ENCODE results near the gene RMI2. TPM values are rescaled to one million over a fixed set of nuclear protein-coding genes. Genes with fewer than 3 reads are reported as not detected.

The RMI2 gene
- total RNA-seq, 1 donor from 2014 or later = 10.5 TPM

GRCh38 chr16:11384184-11384955 is 39.1 kb downstream of the RMI2 start:
- Mint-ChIP-seq H3K9me3 (ENCODE audit: unreplicated experiment) (no peaks in the 10 kb centered on the region), H3K27ac (ENCODE audit: unreplicated experiment) (no peak overlapping the region), H3K4me3 (ENCODE audit: unreplicated experiment) (no peak overlapping the region), H3K36me3 (ENCODE audit: low read depth, unreplicated experiment) (no peaks in the 10 kb centered on the region), H3K27me3 (ENCODE audit: unreplicated experiment) (peaks cover 8% of the 10 kb centered on the region), H3K4me1 (ENCODE audit: unreplicated experiment) (no peaks in the 10 kb centered on the region)
- no peak for TF ChIP-seq CTCF (IDR thresholded peaks at IDR 0.05; ENCODE audit: unreplicated experiment)
- no peak for DNase-seq (ENCODE audit: low spot score)

DNA sequence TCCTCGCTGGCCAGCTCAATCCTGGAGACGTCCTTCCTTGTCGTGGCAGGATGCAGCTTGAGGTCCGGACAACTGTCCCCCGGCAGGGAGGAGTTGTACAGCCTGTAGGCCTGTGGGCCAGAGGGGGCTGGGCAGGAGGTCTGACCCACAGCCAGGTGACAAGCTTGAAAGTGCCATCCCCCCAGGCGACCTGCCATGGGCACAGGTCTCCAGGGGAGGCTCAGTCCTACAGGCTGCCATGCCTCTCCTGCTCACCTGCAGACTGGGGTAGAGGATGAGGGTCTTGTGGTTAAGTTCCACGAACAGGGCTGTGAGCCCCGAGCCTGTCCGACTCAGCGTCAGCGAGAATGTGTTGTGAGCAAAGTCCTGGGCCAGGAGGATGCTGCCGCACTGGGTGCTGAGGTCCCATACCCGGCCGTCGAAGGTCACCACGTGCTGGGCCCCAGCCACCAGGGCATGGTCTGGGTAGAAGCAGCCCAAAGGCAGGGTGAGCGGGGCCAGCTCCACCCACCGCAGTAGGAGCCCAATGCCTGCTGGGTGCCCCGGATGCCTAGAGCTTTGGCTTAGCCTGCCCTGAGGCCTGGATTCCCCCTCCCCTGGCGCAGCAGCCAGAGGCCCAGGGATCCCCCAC is 39.8 kb downstream of the RMI2 start:
- H3K27me3 Mint-ChIP-seq (ENCODE audit: unreplicated experiment) = peaks cover 9% of the 10 kb centered on the region
- H3K4me3 Mint-ChIP-seq (ENCODE audit: unreplicated experiment) = no peak overlapping the region
- no peaks in the 10 kb centered on the region for H3K36me3 Mint-ChIP-seq (ENCODE audit: low read depth, unreplicated experiment)
- no peaks in the 10 kb centered on the region for H3K9me3 Mint-ChIP-seq (ENCODE audit: unreplicated experiment)
- H3K27ac Mint-ChIP-seq (ENCODE audit: unreplicated experiment) = no peak overlapping the region
- no peak for DNase-seq (ENCODE audit: low spot score)
- H3K4me1 Mint-ChIP-seq (ENCODE audit: unreplicated experiment) = no peaks in the 10 kb centered on the region
- TF ChIP-seq CTCF (IDR thresholded peaks at IDR 0.05; ENCODE audit: unreplicated experiment) = no peak

- H3K4me1 Mint-ChIP-seq (ENCODE audit: unreplicated experiment) = no peaks in the 10 kb centered on the region
- H3K4me3 Mint-ChIP-seq (ENCODE audit: unreplicated experiment) = no peak overlapping the region
- no peaks in the 10 kb centered on the region for H3K36me3 Mint-ChIP-seq (ENCODE audit: low read depth, unreplicated experiment)
- no peak overlapping the region for H3K27ac Mint-ChIP-seq (ENCODE audit: unreplicated experiment)
- H3K27me3 Mint-ChIP-seq (ENCODE audit: unreplicated experiment) = peaks cover 9% of the 10 kb centered on the region
- no peaks in the 10 kb centered on the region for H3K9me3 Mint-ChIP-seq (ENCODE audit: unreplicated experiment)
- TF ChIP-seq CTCF (IDR thresholded peaks at IDR 0.05; ENCODE audit: unreplicated experiment) = no peak
- DNase-seq (ENCODE audit: low spot score) = no peak
Observed at GRCh38 chr16:11386054-11386680, 40.9 kb downstream of the RMI2 start.

- Mint-ChIP-seq H3K27me3 (ENCODE audit: unreplicated experiment) (peaks cover 9% of the 10 kb centered on the region), H3K27ac (ENCODE audit: unreplicated experiment) (no peak overlapping the region), H3K36me3 (ENCODE audit: low read depth, unreplicated experiment) (no peaks in the 10 kb centered on the region), H3K4me1 (ENCODE audit: unreplicated experiment) (no peaks in the 10 kb centered on the region), H3K4me3 (ENCODE audit: unreplicated experiment) (no peak overlapping the region), H3K9me3 (ENCODE audit: unreplicated experiment) (no peaks in the 10 kb centered on the region)
- DNase-seq (ENCODE audit: low spot score) = peak; percentile 74
- peak; percentile 58 for TF ChIP-seq CTCF (IDR thresholded peaks at IDR 0.05; ENCODE audit: unreplicated experiment)
Observed at GRCh38 chr16:11386791-11387546, 41.7 kb downstream of the RMI2 start.
